GM12878 (cell line): ENCODE results near the gene SUN5. TPM values are rescaled to one million over a fixed set of nuclear protein-coding genes. Genes with fewer than 3 reads are reported as not detected.

ENCODE experiments used
- ATAC-seq: fragments of 200-7000 bp; cut with Tn5 transposase; 3 replicates; pipeline ENCODE4 v1.9.1; 2020; ENCODE audit warnings: mild to moderate bottlenecking, moderate library complexity
- BruUV-seq: library from RNA; stranded (reverse); fragments of 400-500 nt; replicated peaks from 2 replicates; lab custom pipeline; 2021; lab: Mats Ljungman, UMichigan
- CTCF ChIA-PET: fragments of 300-600 bp; sonication (Branson Sonifier 250); formaldehyde crosslinking; extraction: SDS; loops from one replicate; lab custom pipeline; 2021; ENCODE audit warnings: inconsistent platforms; lab: Yijun Ruan, JAX
- POLR2A ChIA-PET: fragments of 350-600 bp; formaldehyde crosslinking; extraction: SDS; loops from one replicate; lab custom pipeline; 2021; ENCODE audit warnings: inconsistent platforms; lab: Charles Lee
- RAD21 ChIA-PET: fragments of 300-600 bp; sonication (Branson Sonifier 250); formaldehyde crosslinking; loops from one replicate; lab custom pipeline; 2023; ENCODE audit warnings: antibody characterized with exemption; ENCODE audit not compliant: unreplicated experiment; lab: Charles Lee
- SMC1A ChIA-PET: fragments of 300-600 bp; sonication (Branson Sonifier 250); formaldehyde crosslinking; loops from one replicate; lab custom pipeline; 2023; ENCODE audit not compliant: unreplicated experiment, uncharacterized antibody; lab: Charles Lee
- DNase-seq: peaks from one replicate; pipeline ENCODE4 v3.0.0-alpha.2; 2011; ENCODE audit warnings: low read depth, low spot score
- FAIRE-seq: peaks from 3 replicates; lab custom pipeline; 2011; peaks lifted over from hg19 to GRCh38; lab: Jason Lieb, UNC
- H2AFZ ChIP-seq: 2 replicates; pipeline ENCODE4 v1.6.0; 2011; ENCODE audit warnings: low read depth, low read length, control low read depth; ENCODE audit not compliant: control insufficient read depth
- H3K27ac ChIP-seq: 2 replicates; pipeline ENCODE4 v1.5.1; 2011; ENCODE audit warnings: control low read depth; ENCODE audit not compliant: control insufficient read depth, insufficient read depth
- H3K27me3 ChIP-seq, 2 experiments: replicated peaks in 1 of 2; 2 replicates each; pipeline versions ENCODE4 v1.6.0 to v1.6.1; 2011; ENCODE audit warnings: low read length in 1 of 2; ENCODE audit not compliant: control insufficient read depth in 2 of 2, insufficient read depth in 2 of 2
- H3K36me3 ChIP-seq, 2 experiments: 2 replicates each; pipeline ENCODE4 v1.5.1; 2011; ENCODE audit warnings: low read length in 1 of 2; ENCODE audit not compliant: control insufficient read depth in 2 of 2, insufficient read depth in 2 of 2
- H3K4me1 ChIP-seq: 2 replicates; pipeline ENCODE4 v1.6.1; 2011; ENCODE audit warnings: mild to moderate bottlenecking, low read length, moderate library complexity, mixed read lengths; ENCODE audit not compliant: control insufficient read depth, insufficient read depth
- H3K4me2 ChIP-seq: 2 replicates; pipeline ENCODE4 v1.6.0; 2011; ENCODE audit warnings: control low read depth; ENCODE audit not compliant: control insufficient read depth, insufficient read depth
- H3K4me3 ChIP-seq: fragments of 200-600 bp; sonication (generic); 2 replicates; pipeline ENCODE4 v1.5.1; 2016
- H3K79me2 ChIP-seq: 2 replicates; pipeline ENCODE4 v1.6.0; 2011; ENCODE audit warnings: low read length; ENCODE audit not compliant: control insufficient read depth, insufficient read depth
- H3K9ac ChIP-seq: 2 replicates; pipeline ENCODE4 v1.8.0; 2011; ENCODE audit warnings: low read length, control low read depth, mixed read lengths; ENCODE audit not compliant: control insufficient read depth, insufficient read depth
- H3K9me3 ChIP-seq: replicated peaks from 3 replicates; pipeline ENCODE4 v1.5.1; 2011; ENCODE audit warnings: mild to moderate bottlenecking, low read length; ENCODE audit not compliant: control insufficient read depth, insufficient read depth
- H4K20me1 ChIP-seq: 2 replicates; pipeline ENCODE4 v1.6.0; 2011; ENCODE audit not compliant: control insufficient read depth, insufficient read depth
- BRCA1 ChIP-seq: IDR thresholded peaks from 2 replicates; pipeline ENCODE4 v1.6.1; 2011; ENCODE audit warnings: low read depth, low read length, improper control_type of control experiment
- CBX3 ChIP-seq: fragments of 200-600 bp; sonication (generic); IDR thresholded peaks from 2 replicates; pipeline ENCODE4 v1.6.1; 2016; ENCODE audit warnings: low read depth, borderline replicate concordance
- EP300 ChIP-seq, 2 experiments: fragments of 150-350 bp in 1 of 2; IDR thresholded peaks; 2 replicates each; pipeline ENCODE4 v1.6.1; 2011 to 2012; ENCODE audit warnings: low read depth in 2 of 2, low read length in 2 of 2, borderline replicate concordance in 1 of 2, improper control_type of control experiment in 1 of 2, inconsistent platforms in 1 of 2; ENCODE audit not compliant: control insufficient read depth in 1 of 2
- FOS ChIP-seq: IDR thresholded peaks from 3 replicates; pipeline ENCODE4 v1.6.1; 2011; ENCODE audit warnings: borderline replicate concordance; ENCODE audit not compliant: insufficient read length; ENCODE audit errors: extremely low read depth
- HCFC1 ChIP-seq: fragments of 150-350 bp; IDR thresholded peaks from 2 replicates; pipeline ENCODE4 v1.6.1; 2014; ENCODE audit warnings: low read length
- NR2C2 ChIP-seq: IDR thresholded peaks from 2 replicates; pipeline ENCODE4 v1.6.1; 2011; ENCODE audit warnings: borderline replicate concordance, low read depth; ENCODE audit not compliant: control insufficient read depth, insufficient read length
- POLR2A ChIP-seq: IDR thresholded peaks from 2 replicates; pipeline ENCODE4 v1.6.1; 2011; ENCODE audit warnings: low read depth, mild to moderate bottlenecking, low read length
- POU2F2 ChIP-seq: IDR thresholded peaks from 3 replicates; pipeline ENCODE4 v1.6.1; 2011; ENCODE audit warnings: low read depth, mild to moderate bottlenecking, low read length, borderline replicate concordance
- SP1 ChIP-seq: IDR thresholded peaks from one replicate; pipeline ENCODE4 v1.6.1; 2011; ENCODE audit warnings: low read depth, low read length
- SREBF1 ChIP-seq: IDR thresholded peaks from 2 replicates; pipeline ENCODE4 v1.6.1; 2012; ENCODE audit warnings: mild to moderate bottlenecking, low read length
- SRF ChIP-seq, 2 experiments: IDR thresholded peaks; 2 replicates each; pipeline ENCODE4 v1.6.1; 2011; ENCODE audit warnings: low read depth in 2 of 2, low read length in 2 of 2, mild to moderate bottlenecking in 1 of 2, moderate library complexity in 1 of 2
- TBL1XR1 ChIP-seq: IDR thresholded peaks from 2 replicates; pipeline ENCODE4 v1.6.1; 2012; ENCODE audit warnings: low read depth, low read length, improper control_type of control experiment
- ZBED1 ChIP-seq: IDR thresholded peaks from 2 replicates; pipeline ENCODE4 v1.6.1; 2016; ENCODE audit warnings: borderline replicate concordance
- WGBS: methylation state at CpG from one replicate; pipeline ENCODE4 v1.1.6; 2016; ENCODE audit warnings: low lambda C conversion rate; ENCODE audit not compliant: insufficient replicate concordance, insufficient coverage; ENCODE audit errors: missing lambda C conversion rate; 5-methylcytosine and 5-hydroxymethylcytosine counted together
- in situ Hi-C: fragments of 300-500 bp; cut with MboI; formaldehyde crosslinking; loops from 9 replicates; pipeline ENCODE4 v1.14.3; 2018; ENCODE audit warnings: mixed read lengths
- intact Hi-C: fragments of 100-400 bp; cut with micrococcal nuclease; formaldehyde crosslinking; loops from one replicate; pipeline ENCODE4 v1.14.2; 2022; ENCODE audit not compliant: unreplicated experiment
- polyA plus RNA-seq, 11 experiments: library from polyadenylated mRNA; depleted of rRNA in 4 of 11; unstranded in 6 of 11; stranded (reverse) in 5 of 11; fragments of >200 nt; fragmentation: Nextera tagmentation in 4 of 11; fragmentation: Illumina TruSeq in 1 of 11; extraction: Ambion mirVana in 4 of 11; extraction: Trizol in 1 of 11; gene quantifications; 1 replicate in 1 of 11; 2 replicates in 10 of 11; pipeline versions ENCODE4 v1.2.1 to v1.2.3, GENCODE V29; 2011 to 2016; ENCODE audit warnings: inconsistent platforms in 2 of 11, missing spikeins in 2 of 11, low read depth in 1 of 11
- total RNA-seq, 4 experiments: library from RNA; depleted of rRNA in 3 of 4; stranded (reverse); fragments of >200 nt in 3 of 4; fragmentation: Illumina TruSeq in 1 of 4; extraction: Trizol in 1 of 4; gene quantifications; 2 replicates each; pipeline versions ENCODE4 v1.2.1 to v1.2.3, GENCODE V29; 2013 to 2021
- TF ChIP-seq, protein P1 (sequence below): IDR thresholded peaks from 2 replicates; pipeline ENCODE4 v1.6.1; 2012; ENCODE audit warnings: low read depth, low read length, improper control_type of control experiment
- TF ChIP-seq, protein P2 (sequence below): fragments of 450-650 bp; IDR thresholded peaks from 2 replicates; pipeline ENCODE4 v1.6.1; 2017; ENCODE audit warnings: antibody characterized with exemption, mild to moderate bottlenecking, moderate library complexity
- TF ChIP-seq, protein P3 (sequence below): fragments of 450-650 bp; IDR thresholded peaks from 2 replicates; pipeline ENCODE4 v1.6.1; 2017; ENCODE audit warnings: low read depth, mild to moderate bottlenecking, moderate library complexity

The SUN5 gene
- total and polyA plus RNA-seq, 10 of the 15 experiments (the other 5 are each of a cell fraction or from before 2014, with no cell fraction given) = not detected

DNA sequence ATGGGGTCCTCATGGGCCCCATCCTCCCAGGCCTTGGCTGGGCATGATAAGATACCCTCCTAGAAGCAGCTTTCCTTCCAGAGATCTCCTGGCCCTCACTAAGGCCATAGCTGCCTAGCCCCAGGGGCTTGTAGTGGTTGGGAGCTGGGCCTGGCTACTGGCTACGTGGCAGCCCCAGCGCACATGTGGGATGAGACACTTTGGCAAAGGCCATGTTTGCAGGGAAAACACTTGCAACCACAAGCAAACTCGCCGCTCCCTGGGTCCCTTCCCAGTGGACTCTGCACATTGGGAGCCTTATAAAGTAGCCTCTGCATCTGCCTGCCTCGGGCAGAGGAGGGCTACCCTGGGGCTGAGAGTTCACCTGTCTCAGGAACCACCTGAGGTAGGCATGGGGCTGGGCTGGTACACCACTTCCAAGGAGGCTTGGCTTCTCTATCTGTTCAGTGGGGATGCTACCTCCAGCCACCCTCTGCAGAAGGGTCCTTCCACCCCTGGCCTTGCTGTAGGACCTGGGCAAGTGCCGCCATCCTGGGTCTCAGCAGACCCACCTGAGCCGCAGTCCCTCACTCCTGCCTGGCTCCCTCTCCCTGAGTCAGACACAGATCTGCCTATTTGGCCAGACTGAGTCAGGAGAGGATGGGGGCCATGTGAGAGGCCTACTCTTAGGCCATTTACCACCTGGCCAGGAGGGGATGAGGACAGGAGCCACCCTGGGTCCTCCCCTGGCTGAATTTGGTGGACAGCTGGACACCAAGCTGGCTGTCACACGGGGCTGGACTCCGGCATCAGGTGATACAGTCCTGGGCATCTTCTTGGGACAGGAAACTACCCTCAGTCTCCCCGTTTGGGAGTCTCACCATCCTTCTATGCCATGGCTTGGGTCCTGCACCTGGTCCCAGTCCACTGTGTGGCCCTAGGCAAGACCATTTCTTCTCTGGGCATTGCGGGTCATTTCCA, 3.4 kb upstream of the SUN5 start, which contains the start of gene BPIFB2:
Gene BPIFB2, plus strand, starts transcription at position 329 of the 960 bp plus-strand sequence. CDS start 871 bp downstream, outside the sequence.
- ATAC-seq = no peak
- Histone ChIP-seq H3K9me3 (no peaks in the 10 kb centered on the region; the same call in 2 of the 3 replicates), H3K36me3 (no peaks in the 10 kb centered on the region), H3K4me3 (no peak within 1 kb of the TSS), H3K4me1 (no peaks in the 10 kb centered on the region), H2AFZ (no peak within 1 kb of the TSS), H3K9ac (no peak within 1 kb of the TSS), H3K27ac (no peak within 1 kb of the TSS), H3K79me2 (no peaks in the 10 kb centered on the region), H4K20me1 (no peaks in the 10 kb centered on the region), H3K27me3 (no peaks in the 10 kb centered on the region; a peak in 2 of 4 replicates), H3K4me2 (no peak within 1 kb of the TSS)
- ChIA-PET CTCF (no interaction called here), SMC1A (no interaction called here), RAD21 (no interaction called here), POLR2A (no interaction called here)
- no peak for DNase-seq
- in situ Hi-C loops = no loop called here
- 43% methylated on average over 11 of the region's 11 CpGs for WGBS
- FAIRE-seq = no peak
- no TSS peak for BruUV-seq
- intact Hi-C loops = no loop called here
- no peak for TF ChIP-seq SREBF1
- TF ChIP-seq SP1 = no peak
- no peak for TF ChIP-seq HCFC1
- TF ChIP-seq, protein P1, sequence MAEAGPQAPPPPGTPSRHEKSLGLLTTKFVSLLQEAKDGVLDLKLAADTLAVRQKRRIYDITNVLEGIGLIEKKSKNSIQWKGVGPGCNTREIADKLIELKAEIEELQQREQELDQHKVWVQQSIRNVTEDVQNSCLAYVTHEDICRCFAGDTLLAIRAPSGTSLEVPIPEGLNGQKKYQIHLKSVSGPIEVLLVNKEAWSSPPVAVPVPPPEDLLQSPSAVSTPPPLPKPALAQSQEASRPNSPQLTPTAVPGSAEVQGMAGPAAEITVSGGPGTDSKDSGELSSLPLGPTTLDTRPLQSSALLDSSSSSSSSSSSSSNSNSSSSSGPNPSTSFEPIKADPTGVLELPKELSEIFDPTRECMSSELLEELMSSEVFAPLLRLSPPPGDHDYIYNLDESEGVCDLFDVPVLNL = no peak
- TF ChIP-seq EP300 (IDR thresholded peaks at IDR 0.05; ENCODE audit: borderline replicate concordance in 1 of 2, control insufficient read depth in 1 of 2, low read depth in 2 of 2, low read length in 2 of 2) = no peak
- TF ChIP-seq BRCA1 = no peak
- no peak for TF ChIP-seq CBX3
- TF ChIP-seq POU2F2 = no peak
- TF ChIP-seq NR2C2 = no peak
- TF ChIP-seq, protein P2, sequence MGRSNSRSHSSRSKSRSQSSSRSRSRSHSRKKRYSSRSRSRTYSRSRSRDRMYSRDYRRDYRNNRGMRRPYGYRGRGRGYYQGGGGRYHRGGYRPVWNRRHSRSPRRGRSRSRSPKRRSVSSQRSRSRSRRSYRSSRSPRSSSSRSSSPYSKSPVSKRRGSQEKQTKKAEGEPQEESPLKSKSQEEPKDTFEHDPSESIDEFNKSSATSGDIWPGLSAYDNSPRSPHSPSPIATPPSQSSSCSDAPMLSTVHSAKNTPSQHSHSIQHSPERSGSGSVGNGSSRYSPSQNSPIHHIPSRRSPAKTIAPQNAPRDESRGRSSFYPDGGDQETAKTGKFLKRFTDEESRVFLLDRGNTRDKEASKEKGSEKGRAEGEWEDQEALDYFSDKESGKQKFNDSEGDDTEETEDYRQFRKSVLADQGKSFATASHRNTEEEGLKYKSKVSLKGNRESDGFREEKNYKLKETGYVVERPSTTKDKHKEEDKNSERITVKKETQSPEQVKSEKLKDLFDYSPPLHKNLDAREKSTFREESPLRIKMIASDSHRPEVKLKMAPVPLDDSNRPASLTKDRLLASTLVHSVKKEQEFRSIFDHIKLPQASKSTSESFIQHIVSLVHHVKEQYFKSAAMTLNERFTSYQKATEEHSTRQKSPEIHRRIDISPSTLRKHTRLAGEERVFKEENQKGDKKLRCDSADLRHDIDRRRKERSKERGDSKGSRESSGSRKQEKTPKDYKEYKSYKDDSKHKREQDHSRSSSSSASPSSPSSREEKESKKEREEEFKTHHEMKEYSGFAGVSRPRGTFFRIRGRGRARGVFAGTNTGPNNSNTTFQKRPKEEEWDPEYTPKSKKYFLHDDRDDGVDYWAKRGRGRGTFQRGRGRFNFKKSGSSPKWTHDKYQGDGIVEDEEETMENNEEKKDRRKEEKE = no peak
- TF ChIP-seq, protein P3, sequence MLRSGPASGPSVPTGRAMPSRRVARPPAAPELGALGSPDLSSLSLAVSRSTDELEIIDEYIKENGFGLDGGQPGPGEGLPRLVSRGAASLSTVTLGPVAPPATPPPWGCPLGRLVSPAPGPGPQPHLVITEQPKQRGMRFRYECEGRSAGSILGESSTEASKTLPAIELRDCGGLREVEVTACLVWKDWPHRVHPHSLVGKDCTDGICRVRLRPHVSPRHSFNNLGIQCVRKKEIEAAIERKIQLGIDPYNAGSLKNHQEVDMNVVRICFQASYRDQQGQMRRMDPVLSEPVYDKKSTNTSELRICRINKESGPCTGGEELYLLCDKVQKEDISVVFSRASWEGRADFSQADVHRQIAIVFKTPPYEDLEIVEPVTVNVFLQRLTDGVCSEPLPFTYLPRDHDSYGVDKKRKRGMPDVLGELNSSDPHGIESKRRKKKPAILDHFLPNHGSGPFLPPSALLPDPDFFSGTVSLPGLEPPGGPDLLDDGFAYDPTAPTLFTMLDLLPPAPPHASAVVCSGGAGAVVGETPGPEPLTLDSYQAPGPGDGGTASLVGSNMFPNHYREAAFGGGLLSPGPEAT = no peak
- TF ChIP-seq FOS = no peak
- TF ChIP-seq SRF (IDR thresholded peaks at IDR 0.05; ENCODE audit: low read depth in 2 of 2, low read length in 2 of 2) = no peak
- TF ChIP-seq TBL1XR1 = no peak
- no peak for TF ChIP-seq POLR2A
- TF ChIP-seq ZBED1 = no peak
